T47D (cell line): Measurements from ENCODE around the gene ATXN1.

Experiments
- DNase-seq, 2 experiments: peaks; one replicate each; pipeline versions ENCODE4 v3.0.0 to v3.0.0-alpha.2; 2011 to 2012; ENCODE audit warnings: low read depth in 1 of 2, low spot score in 1 of 2
- JUND ChIP-seq: IDR thresholded peaks from 2 replicates; pipeline ENCODE4 v1.6.1; 2012; ENCODE audit warnings: low read depth
- in situ Hi-C: cut with HindIII; loops from 2 replicates; pipeline ENCODE4 v1.10.0; 2016; ENCODE audit warnings: low sequenced_read_pairs, low pct_unique_long_range_greater_than_20kb

The ATXN1 gene

DNA sequence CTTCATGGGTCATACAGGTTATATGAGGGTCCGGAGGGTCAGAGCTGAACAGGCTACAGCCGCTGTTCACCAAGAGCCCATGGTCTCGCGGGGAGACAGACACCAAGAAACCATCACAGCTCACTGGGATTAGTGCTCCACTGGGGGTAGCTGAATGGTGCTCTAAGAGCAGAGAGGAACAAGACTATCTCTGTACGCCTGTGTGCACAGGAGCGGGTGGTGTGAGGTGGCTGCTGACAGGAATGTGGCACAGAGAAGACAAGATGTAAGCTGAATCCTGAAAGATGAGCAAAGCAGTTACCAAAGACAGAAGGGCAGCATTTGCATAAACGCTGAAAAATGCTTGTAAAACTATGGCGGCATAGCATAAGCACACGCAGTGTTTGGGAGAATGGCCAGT lies 383.8 kb downstream of the ATXN1 start:
- TF ChIP-seq JUND, result no peak
- DNase-seq, result no peak
- in situ Hi-C loops, result no loop called here

GRCh38 chr6:16375843-16376242 lies 385.4 kb downstream of the ATXN1 start:
- DNase-seq, result no peak
- no peak for TF ChIP-seq JUND
- in situ Hi-C loops, result no loop called here

GRCh38 chr6:16375206-16375605 lies 386.1 kb downstream of the ATXN1 start:
- no peak for TF ChIP-seq JUND
- in situ Hi-C loops, result no loop called here
- DNase-seq, result no peak

GRCh38 chr6:16374461-16375200 lies 386.6 kb downstream of the ATXN1 start:
- no peak for DNase-seq
- TF ChIP-seq JUND, result no peak
- in situ Hi-C loops, result no loop called here

GRCh38 chr6:16374016-16374415 lies 387.2 kb downstream of the ATXN1 start:
- in situ Hi-C loops, result no loop called here
- DNase-seq, result no peak
- no peak for TF ChIP-seq JUND

- in situ Hi-C loops, result no loop called here
- TF ChIP-seq JUND, result no peak
- no peak for DNase-seq
Observed at GRCh38 chr6:16372029-16372776, 389.1 kb downstream of the ATXN1 start.

- TF ChIP-seq JUND, result no peak
- no peak for DNase-seq
- in situ Hi-C loops, result no loop called here
Observed at GRCh38 chr6:16371401-16371800, 389.9 kb downstream of the ATXN1 start.

DNA sequence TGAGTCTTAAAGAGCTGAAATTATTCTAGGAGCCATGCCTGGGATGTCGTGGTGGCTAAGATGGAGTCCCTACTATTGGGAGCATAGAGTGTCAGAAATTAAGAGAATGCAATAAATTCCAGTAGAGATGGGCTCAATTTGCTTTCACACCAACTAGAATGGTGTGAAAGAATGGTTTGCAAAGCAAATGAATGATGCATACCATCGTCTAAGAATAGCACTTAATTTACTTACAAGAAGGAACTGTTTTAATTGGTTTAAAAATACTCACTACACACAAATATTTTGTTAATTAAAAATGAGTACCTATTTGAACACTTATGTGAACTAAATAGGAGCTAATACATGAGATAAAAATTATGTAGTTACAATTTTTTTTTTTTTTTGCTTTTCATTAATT lies 390.3 kb downstream of the ATXN1 start:
- no peak for TF ChIP-seq JUND
- in situ Hi-C loops, result no loop called here
- no peak for DNase-seq

DNA sequence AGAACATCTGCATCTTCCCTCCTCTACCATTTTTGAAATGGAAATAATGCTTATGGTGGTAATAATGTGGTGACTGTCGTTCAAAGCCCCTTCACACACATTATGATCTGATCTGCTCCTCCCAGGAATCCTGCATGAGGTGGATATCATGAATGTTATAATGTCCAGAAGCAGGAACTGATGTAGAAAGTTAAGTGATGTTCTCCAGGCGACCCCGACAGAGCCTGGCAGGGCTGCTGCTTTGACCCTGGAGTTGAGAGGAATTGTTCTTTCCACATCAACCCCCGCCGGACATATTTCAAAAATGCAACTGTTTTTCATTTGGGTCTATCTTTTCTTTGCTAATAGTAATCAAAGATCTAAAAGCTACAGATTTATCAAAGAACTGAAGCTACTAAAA lies 391.3 kb downstream of the ATXN1 start:
- in situ Hi-C loops, result no loop called here
- no peak for TF ChIP-seq JUND
- no peak for DNase-seq

- in situ Hi-C loops, result no loop called here
- no peak for TF ChIP-seq JUND
- DNase-seq, result no peak
Observed at GRCh38 chr6:16369140-16369745, 392.0 kb downstream of the ATXN1 start.

DNA sequence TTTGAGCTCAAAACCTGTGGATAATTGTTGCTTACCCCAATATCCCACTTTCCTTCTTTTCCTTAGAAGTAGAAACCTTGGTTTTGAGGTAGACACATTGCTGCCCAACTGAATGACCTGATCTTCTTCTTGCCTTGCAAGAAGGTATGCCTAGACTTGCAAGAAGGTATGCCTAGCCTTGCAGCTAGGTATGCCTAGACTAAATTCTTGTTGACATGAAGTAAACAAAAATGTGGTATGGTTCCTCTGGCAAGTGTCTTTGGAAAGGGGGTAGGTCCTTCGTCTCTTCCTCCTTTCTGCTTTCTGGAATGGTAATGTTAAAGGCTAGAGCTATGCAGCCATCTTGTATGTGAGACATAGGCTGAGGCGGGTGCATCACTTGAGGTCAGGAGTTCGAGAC lies 393.7 kb downstream of the ATXN1 start:
- in situ Hi-C loops, result no loop called here
- peak; percentile 49 to 89 for DNase-seq
- TF ChIP-seq JUND, result no peak

- in situ Hi-C loops, result no loop called here
- DNase-seq, result no peak
- TF ChIP-seq JUND, result no peak
Observed at GRCh38 chr6:16363749-16364148, 397.5 kb downstream of the ATXN1 start.

- DNase-seq, result no peak
- in situ Hi-C loops, result no loop called here
- no peak for TF ChIP-seq JUND
Observed at GRCh38 chr6:16362819-16363589, 398.3 kb downstream of the ATXN1 start.
